Gastroesophageal sphincter (tissue), 3 donors: ENCODE measurements around the gene APOO.

Experiments used
- CTCF ChIP-seq, 4 experiments: fragments of 200-600 bp in 2 of 4; fragments of 450-650 bp in 2 of 4; sonication (generic) in 1 of 4; IDR thresholded peaks; one replicate each; pipeline ENCODE4 v1.5.1; 2017 to 2019; ENCODE audit warnings: antibody characterized with exemption in 4 of 4, mild to moderate bottlenecking in 2 of 4, moderate library complexity in 2 of 4
- POLR2A ChIP-seq, 2 donors: fragments of 450-650 bp; IDR thresholded peaks; one replicate each; pipeline ENCODE4 v1.6.1; 2017; ENCODE audit warnings: antibody characterized with exemption in 2 of 2, mild to moderate bottlenecking in 2 of 2, moderate library complexity in 1 of 2

- TF ChIP-seq CTCF (IDR thresholded peaks at IDR 0.05) (no peak), POLR2A (IDR thresholded peaks at IDR 0.05) (no peak)
Observed at GRCh38 chrX:23789386-23790154, 118.2 kb downstream of the APOO start.
